ENCODE results near the gene RALGPS1. TPM values are rescaled to one million over a fixed set of nuclear protein-coding genes. Genes with fewer than 3 reads are reported as not detected.

Gene RALGPS1
- total and polyA plus RNA-seq, 2 donors (not counting 1 experiment from before 2014, with no cell fraction given), result 19.7 to 39.9 TPM

GRCh38 chr9:127200106-127200862, 285.7 kb downstream of the RALGPS1 start:
- H3K4me2 ChIP-seq (replicated peaks; ENCODE audit: low read depth, low read length, poor library complexity, severe bottlenecking), result no peak overlapping the region
- POLR2A ChIA-PET, result no interaction called here

DNA sequence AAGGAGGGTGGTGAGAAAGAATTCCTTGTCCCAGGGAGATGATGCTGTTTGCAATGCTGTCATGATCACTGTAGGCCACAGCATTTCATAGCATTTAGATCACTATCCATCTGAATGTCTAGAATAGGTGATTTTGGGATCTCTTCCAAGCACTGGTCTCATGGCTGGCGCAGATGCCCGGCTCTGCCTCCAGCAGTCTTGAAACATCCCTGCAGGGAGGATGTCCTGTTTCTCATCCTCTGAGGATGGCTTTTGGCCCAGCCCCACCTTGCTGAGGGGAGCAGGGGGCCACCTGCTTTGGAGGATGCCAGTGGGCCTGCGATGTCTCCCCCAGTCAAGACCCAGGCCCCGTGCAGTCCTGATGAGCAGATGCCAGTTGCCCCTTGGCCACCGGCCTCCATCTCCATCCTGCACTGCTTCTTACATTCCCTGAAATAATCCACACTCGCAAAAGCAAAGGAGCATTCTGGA, 286.5 kb downstream of the RALGPS1 start:
- H4K20me1 ChIP-seq (ENCODE audit: control insufficient read depth, insufficient read depth, low read length, poor library complexity, severe bottlenecking), result peaks cover 3% of the 10 kb centered on the region
- H3K4me3 Mint-ChIP-seq, result no peak overlapping the region
- no peak overlapping the region for H3K4me2 ChIP-seq (replicated peaks; ENCODE audit: low read depth, low read length, poor library complexity, severe bottlenecking)
- H3K27me3 ChIP-seq (replicated peaks in 1 of 4; ENCODE audit: control extremely low read depth in 1 of 4, control insufficient read depth in 3 of 4, insufficient read depth in 4 of 4, low read length in 3 of 4), result no peaks in the 10 kb centered on the region
- H3K27me3 Mint-ChIP-seq, result no peaks in the 10 kb centered on the region
- no peak overlapping the region for H3K9ac ChIP-seq (ENCODE audit: low read length)
- ATAC-seq (ENCODE audit: low read depth) (no peak), DNase-seq (no peak)
- H3K27ac Mint-ChIP-seq, result no peak overlapping the region
- no peak for TF ChIP-seq EZH2 (IDR thresholded peaks at IDR 0.05; ENCODE audit: borderline replicate concordance, insufficient read depth, low read depth, low read length, poor library complexity, severe bottlenecking)
- TF ChIP-seq, protein P1, sequence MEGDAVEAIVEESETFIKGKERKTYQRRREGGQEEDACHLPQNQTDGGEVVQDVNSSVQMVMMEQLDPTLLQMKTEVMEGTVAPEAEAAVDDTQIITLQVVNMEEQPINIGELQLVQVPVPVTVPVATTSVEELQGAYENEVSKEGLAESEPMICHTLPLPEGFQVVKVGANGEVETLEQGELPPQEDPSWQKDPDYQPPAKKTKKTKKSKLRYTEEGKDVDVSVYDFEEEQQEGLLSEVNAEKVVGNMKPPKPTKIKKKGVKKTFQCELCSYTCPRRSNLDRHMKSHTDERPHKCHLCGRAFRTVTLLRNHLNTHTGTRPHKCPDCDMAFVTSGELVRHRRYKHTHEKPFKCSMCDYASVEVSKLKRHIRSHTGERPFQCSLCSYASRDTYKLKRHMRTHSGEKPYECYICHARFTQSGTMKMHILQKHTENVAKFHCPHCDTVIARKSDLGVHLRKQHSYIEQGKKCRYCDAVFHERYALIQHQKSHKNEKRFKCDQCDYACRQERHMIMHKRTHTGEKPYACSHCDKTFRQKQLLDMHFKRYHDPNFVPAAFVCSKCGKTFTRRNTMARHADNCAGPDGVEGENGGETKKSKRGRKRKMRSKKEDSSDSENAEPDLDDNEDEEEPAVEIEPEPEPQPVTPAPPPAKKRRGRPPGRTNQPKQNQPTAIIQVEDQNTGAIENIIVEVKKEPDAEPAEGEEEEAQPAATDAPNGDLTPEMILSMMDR (IDR thresholded peaks at IDR 0.05), result no peak
- H3K4me1 Mint-ChIP-seq, result peaks cover 2% of the 10 kb centered on the region
- H3K4me1 ChIP-seq (ENCODE audit: control insufficient read depth in 2 of 2, insufficient read depth in 2 of 2, low read length in 2 of 2), result peaks cover 0 to 6% of the 10 kb centered on the region in 2 donors
- H3K9me3 ChIP-seq (ENCODE audit: control extremely low read depth in 1 of 3, control insufficient read depth in 2 of 3, insufficient read depth in 1 of 3, low read length in 2 of 3), result no peaks in the 10 kb centered on the region
- ChIA-PET CTCF (interaction anchor here (0.9 to 10.6 kb wide), 7 partner anchors 8 to 261 kb away, joined by 3 to 217 read pairs (median 4); no protein-coding TSS in a partner anchor), POLR2A (no interaction called here)
- H2AFZ ChIP-seq (ENCODE audit: insufficient read depth, low read depth, low read length, poor library complexity, severe bottlenecking), result no peak overlapping the region
- no peak overlapping the region for H3K27ac ChIP-seq (ENCODE audit: low read length in 2 of 2)
- intact Hi-C loops (cut with micrococcal nuclease), result no loop called here
- no peak overlapping the region for H3K4me3 ChIP-seq (ENCODE audit: control extremely low read depth in 1 of 5, extremely low read depth in 1 of 5, insufficient read depth in 1 of 5, low read depth in 2 of 5, low read length in 4 of 5)
- no peaks in the 10 kb centered on the region for H3K79me2 ChIP-seq (ENCODE audit: control insufficient read depth, insufficient read depth, low read length)
- WGBS (ENCODE audit: insufficient coverage), result 99% methylated on average over 6 of the region's 6 CpGs
- H3K36me3 ChIP-seq (replicated peaks in 1 of 2; ENCODE audit: control extremely low read depth in 1 of 2, control insufficient read depth in 1 of 2, extremely low read depth in 1 of 2, insufficient read depth in 2 of 2, low read length in 1 of 2), result peaks cover 0 to 8% of the 10 kb centered on the region in 2 experiments
- H3K9me3 Mint-ChIP-seq (ENCODE audit: insufficient read depth), result no peaks in the 10 kb centered on the region

More at GRCh38 chr9:127200106-127200862, 285.7 kb downstream of the RALGPS1 start:
- Mint-ChIP-seq H3K4me1 (peaks cover 2% of the 10 kb centered on the region), H3K27ac (no peak overlapping the region), H3K27me3 (no peaks in the 10 kb centered on the region), H3K4me3 (no peak overlapping the region), H3K9me3 (ENCODE audit: insufficient read depth) (no peaks in the 10 kb centered on the region)
- Histone ChIP-seq H3K9me3 (ENCODE audit: control extremely low read depth in 1 of 3, control insufficient read depth in 2 of 3, insufficient read depth in 1 of 3, low read length in 2 of 3) (no peaks in the 10 kb centered on the region), H3K27me3 (replicated peaks in 1 of 4; ENCODE audit: control extremely low read depth in 1 of 4, control insufficient read depth in 3 of 4, insufficient read depth in 4 of 4, low read length in 3 of 4) (no peaks in the 10 kb centered on the region), H3K36me3 (replicated peaks in 1 of 2; ENCODE audit: control extremely low read depth in 1 of 2, control insufficient read depth in 1 of 2, extremely low read depth in 1 of 2, insufficient read depth in 2 of 2, low read length in 1 of 2) (peaks cover 0 to 10% of the 10 kb centered on the region in 2 experiments), H3K9ac (ENCODE audit: low read length) (no peak overlapping the region), H3K79me2 (ENCODE audit: control insufficient read depth, insufficient read depth, low read length) (no peaks in the 10 kb centered on the region), H2AFZ (ENCODE audit: insufficient read depth, low read depth, low read length, poor library complexity, severe bottlenecking) (no peak overlapping the region), H4K20me1 (ENCODE audit: control insufficient read depth, insufficient read depth, low read length, poor library complexity, severe bottlenecking) (peaks cover 3% of the 10 kb centered on the region), H3K4me3 (ENCODE audit: control extremely low read depth in 1 of 5, extremely low read depth in 1 of 5, insufficient read depth in 1 of 5, low read depth in 2 of 5, low read length in 4 of 5) (no peak overlapping the region), H3K27ac (ENCODE audit: low read length in 2 of 2) (no peak overlapping the region), H3K4me1 (ENCODE audit: control insufficient read depth in 2 of 2, insufficient read depth in 2 of 2, low read length in 2 of 2) (peaks cover 0 to 6% of the 10 kb centered on the region in 2 donors)
- no peak for ATAC-seq (ENCODE audit: low read depth)
- WGBS (ENCODE audit: insufficient coverage), result 89% methylated on average over 9 of the region's 10 CpGs
- TF ChIP-seq EZH2 (IDR thresholded peaks at IDR 0.05; ENCODE audit: borderline replicate concordance, insufficient read depth, low read depth, low read length, poor library complexity, severe bottlenecking), result no peak
- TF ChIP-seq, protein P1 (IDR thresholded peaks at IDR 0.05), result no peak
- CTCF ChIA-PET, result interaction anchor here (0.9 to 10.6 kb wide), 8 partner anchors 9 to 265 kb away, joined by 3 to 217 read pairs (median 4); no protein-coding TSS in a partner anchor
- DNase-seq, result no peak
- intact Hi-C loops (cut with micrococcal nuclease), result no loop called here

All from B cell (primary cell).